Stimulated activated naive B cell treated with anti-CD40 and anti-IgM and Interleukin-4, amounts not matched to agents 10 μg/mL and 1 μg/mL and 100 μg/mL, for 72 hours (primary cell): Measurements from ENCODE around the gene FSD1.

Experiments
- ATAC-seq, 2 donors: fragments of 150-1000 bp; cut with Tn5 transposase; replicated peaks; 2 replicates each; pipeline ENCODE4 v1.10.0; 2021; ENCODE audit warnings: moderate library complexity in 1 of 2
- DNase-seq: peaks from one replicate; pipeline ENCODE4 v3.0.0; 2021
- H3K27ac Mint-ChIP-seq: one replicate; pipeline ENCODE4 v1.8.0; 2022; ENCODE audit warnings: mild to moderate bottlenecking, mixed read lengths
- H3K27me3 Mint-ChIP-seq, 2 donors: one replicate each; pipeline ENCODE4 v1.8.0; 2022; ENCODE audit warnings: mixed read lengths in 2 of 2
- H3K36me3 Mint-ChIP-seq, 2 donors: one replicate each; pipeline ENCODE4 v1.8.0; 2022; ENCODE audit warnings: mixed read lengths in 2 of 2, mild to moderate bottlenecking in 1 of 2
- H3K4me1 Mint-ChIP-seq, 2 donors: one replicate each; pipeline ENCODE4 v1.8.0; 2022; ENCODE audit warnings: mixed read lengths in 2 of 2, mild to moderate bottlenecking in 1 of 2
- H3K4me3 Mint-ChIP-seq, 2 donors: one replicate each; pipeline ENCODE4 v1.8.0; 2022; ENCODE audit warnings: mild to moderate bottlenecking in 2 of 2, mixed read lengths in 2 of 2, moderate library complexity in 1 of 2
- H3K9me3 Mint-ChIP-seq, 2 donors: one replicate each; pipeline ENCODE4 v1.8.0; 2022; ENCODE audit warnings: mixed read lengths in 2 of 2, mild to moderate bottlenecking in 1 of 2

Gene FSD1

GRCh38 chr19:4352701-4353121, 48.3 kb downstream of the FSD1 start:
- peaks cover 9 to 15% of the 10 kb centered on the region in 2 donors for H3K4me1 Mint-ChIP-seq
- DNase-seq (no peak), ATAC-seq (peak; percentile 69)
- H3K4me3 Mint-ChIP-seq = no peak overlapping the region
- H3K9me3 Mint-ChIP-seq = no peaks in the 10 kb centered on the region
- no peaks in the 10 kb centered on the region for H3K27me3 Mint-ChIP-seq
- peak overlapping the region; percentile 81 for H3K27ac Mint-ChIP-seq
- H3K36me3 Mint-ChIP-seq = peaks cover 22 to 55% of the 10 kb centered on the region in 2 donors

GRCh38 chr19:4354282-4354681, 49.9 kb downstream of the FSD1 start:
- Mint-ChIP-seq H3K36me3 (peaks cover 22 to 51% of the 10 kb centered on the region in 2 donors), H3K4me1 (peaks cover 9 to 18% of the 10 kb centered on the region in 2 donors), H3K27me3 (no peaks in the 10 kb centered on the region), H3K4me3 (no peak overlapping the region), H3K9me3 (no peaks in the 10 kb centered on the region), H3K27ac (peak overlapping the region; percentile 31)
- ATAC-seq (no peak), DNase-seq (no peak)

- no peaks in the 10 kb centered on the region for H3K9me3 Mint-ChIP-seq
- no peak overlapping the region for H3K27ac Mint-ChIP-seq
Observed at GRCh38 chr19:4354897-4355296, 50.5 kb downstream of the FSD1 start.

GRCh38 chr19:4357095-4357797, 52.8 kb downstream of the FSD1 start:
- no peak for DNase-seq
- Mint-ChIP-seq H3K27ac (peak overlapping the region; percentile 81), H3K36me3 (peaks cover 22 to 51% of the 10 kb centered on the region in 2 donors), H3K4me1 (peaks cover 9 to 21% of the 10 kb centered on the region in 2 donors), H3K27me3 (no peaks in the 10 kb centered on the region), H3K4me3 (no peak overlapping the region), H3K9me3 (no peaks in the 10 kb centered on the region)
- ATAC-seq = no peak

More at GRCh38 chr19:4354897-4355296, 50.5 kb downstream of the FSD1 start:
- no peaks in the 10 kb centered on the region for H3K27me3 Mint-ChIP-seq
- ATAC-seq = no peak
- H3K4me3 Mint-ChIP-seq = no peak overlapping the region
- DNase-seq = no peak
- peaks cover 9 to 18% of the 10 kb centered on the region in 2 donors for H3K4me1 Mint-ChIP-seq
- peaks cover 18 to 47% of the 10 kb centered on the region in 2 donors for H3K36me3 Mint-ChIP-seq

GRCh38 chr19:4357921-4358326, 53.5 kb downstream of the FSD1 start:
- Mint-ChIP-seq H3K4me1 (peaks cover 6 to 16% of the 10 kb centered on the region in 2 donors), H3K36me3 (peaks cover 20 to 53% of the 10 kb centered on the region in 2 donors), H3K27ac (peak overlapping the region; percentile 81), H3K9me3 (no peaks in the 10 kb centered on the region), H3K4me3 (peak overlapping the region in 1 of 2 donors; percentile 46), H3K27me3 (no peaks in the 10 kb centered on the region)
- ATAC-seq = no peak
- DNase-seq = no peak

GRCh38 chr19:4358709-4359626, 54.6 kb downstream of the FSD1 start:
- DNase-seq = no peak
- no peaks in the 10 kb centered on the region for H3K27me3 Mint-ChIP-seq
- peaks cover 6 to 16% of the 10 kb centered on the region in 2 donors for H3K4me1 Mint-ChIP-seq
- H3K27ac Mint-ChIP-seq = peak overlapping the region; percentile 81
- peaks cover 23 to 58% of the 10 kb centered on the region in 2 donors for H3K36me3 Mint-ChIP-seq
- no peak for ATAC-seq
- no peak overlapping the region for H3K4me3 Mint-ChIP-seq
- H3K9me3 Mint-ChIP-seq = no peaks in the 10 kb centered on the region

GRCh38 chr19:4359627-4360000, 55.2 kb downstream of the FSD1 start:
- Mint-ChIP-seq H3K27me3 (no peaks in the 10 kb centered on the region), H3K4me1 (peaks cover 6 to 16% of the 10 kb centered on the region in 2 donors), H3K9me3 (no peaks in the 10 kb centered on the region), H3K36me3 (peaks cover 23 to 51% of the 10 kb centered on the region in 2 donors), H3K4me3 (no peak overlapping the region), H3K27ac (peak overlapping the region; percentile 81)
- ATAC-seq = peak in 1 of 2 donors; percentile 18
- no peak for DNase-seq

- no peaks in the 10 kb centered on the region for H3K9me3 Mint-ChIP-seq
Observed at GRCh38 chr19:4360081-4360569, 55.7 kb downstream of the FSD1 start.

GRCh38 chr19:4360641-4361151, 56.3 kb downstream of the FSD1 start:
- Mint-ChIP-seq H3K27me3 (no peaks in the 10 kb centered on the region), H3K27ac (peak overlapping the region; percentile 92), H3K4me3 (peak overlapping the region in 1 of 2 donors; percentile 22), H3K4me1 (peaks cover 6 to 16% of the 10 kb centered on the region in 2 donors), H3K9me3 (no peaks in the 10 kb centered on the region), H3K36me3 (peaks cover 23 to 53% of the 10 kb centered on the region in 2 donors)
- DNase-seq (no peak), ATAC-seq (no peak)

More at GRCh38 chr19:4360081-4360569, 55.7 kb downstream of the FSD1 start:
- Mint-ChIP-seq H3K27me3 (no peaks in the 10 kb centered on the region), H3K27ac (peak overlapping the region; percentile 92), H3K36me3 (peaks cover 23 to 50% of the 10 kb centered on the region in 2 donors), H3K4me1 (peaks cover 6 to 16% of the 10 kb centered on the region in 2 donors), H3K4me3 (peak overlapping the region in 1 of 2 donors; percentile 22)
- no peak for DNase-seq
- ATAC-seq = no peak

GRCh38 chr19:4361152-4362046, 57.0 kb downstream of the FSD1 start:
- Mint-ChIP-seq H3K27ac (peak overlapping the region; percentile 92), H3K4me1 (peaks cover 6 to 16% of the 10 kb centered on the region in 2 donors), H3K27me3 (no peaks in the 10 kb centered on the region), H3K4me3 (no peak overlapping the region), H3K9me3 (no peaks in the 10 kb centered on the region), H3K36me3 (peaks cover 18 to 48% of the 10 kb centered on the region in 2 donors)
- ATAC-seq = no peak
- DNase-seq = no peak

GRCh38 chr19:4362101-4362828, 57.9 kb downstream of the FSD1 start:
- H3K36me3 Mint-ChIP-seq = peaks cover 21 to 50% of the 10 kb centered on the region in 2 donors
- no peaks in the 10 kb centered on the region for H3K9me3 Mint-ChIP-seq
- ATAC-seq (no peak), DNase-seq (no peak)
- no peak overlapping the region for H3K4me3 Mint-ChIP-seq
- H3K4me1 Mint-ChIP-seq = peaks cover 7 to 18% of the 10 kb centered on the region in 2 donors
- peak overlapping the region; percentile 79 for H3K27ac Mint-ChIP-seq
- H3K27me3 Mint-ChIP-seq = no peaks in the 10 kb centered on the region

- no peak overlapping the region for H3K4me3 Mint-ChIP-seq
- H3K27me3 Mint-ChIP-seq = no peaks in the 10 kb centered on the region
- peak in 1 of 2 donors; percentile 18 for ATAC-seq
- H3K4me1 Mint-ChIP-seq = peaks cover 14 to 21% of the 10 kb centered on the region in 2 donors
- H3K9me3 Mint-ChIP-seq = no peaks in the 10 kb centered on the region
- H3K27ac Mint-ChIP-seq = peak overlapping the region; percentile 79
- H3K36me3 Mint-ChIP-seq = peaks cover 24 to 54% of the 10 kb centered on the region in 2 donors
- DNase-seq = no peak
Observed at GRCh38 chr19:4362831-4363545, 58.6 kb downstream of the FSD1 start.
